ENCODE results near the gene CSMD2. TPM values are rescaled to one million over a fixed set of nuclear protein-coding genes. Genes with fewer than 3 reads are reported as not detected.

CSMD2 gene
- total RNA-seq, 1 experiment from 2014 or later: 2.8 TPM

- intact Hi-C loops (cut with micrococcal nuclease; ENCODE audit: unreplicated experiment): no loop called here
- CTCF ChIA-PET: interaction anchor here (0.6 kb wide), 1 partner anchor 16 kb away, joined by 5 read pairs; no protein-coding TSS in a partner anchor
- Histone ChIP-seq H3K27me3 (replicated peaks; ENCODE audit: insufficient read depth, low read depth, low read length, poor library complexity) (peaks cover 8% of the 10 kb centered on the region), H3K4me3 (ENCODE audit: low read depth, low read length, poor library complexity, severe bottlenecking) (no peak overlapping the region), H3K27ac (ENCODE audit: low read depth, low read length, poor library complexity, severe bottlenecking) (no peak overlapping the region), H3K36me3 (ENCODE audit: insufficient read depth, low read length, poor library complexity, severe bottlenecking) (no peaks in the 10 kb centered on the region), H3K4me1 (ENCODE audit: insufficient read depth, low read length, poor library complexity, severe bottlenecking) (no peaks in the 10 kb centered on the region), H3K9me3 (ENCODE audit: low read depth, low read length, poor library complexity, severe bottlenecking) (no peaks in the 10 kb centered on the region)
- BruUV-seq (replicated peaks): no TSS peak
- DNase-seq (ENCODE audit: low spot score): no peak
- POLR2A ChIA-PET (ENCODE audit: low non-redundant PET): no interaction called here
- TF ChIP-seq EZH2 (IDR thresholded peaks at IDR 0.05; ENCODE audit: borderline replicate concordance, low read depth, low read length, poor library complexity, severe bottlenecking) (no peak), CTCF (conservative IDR thresholded peaks at IDR 0.05; ENCODE audit: low read depth, low read length) (no peak)
These were observed 648.0 kb downstream of the CSMD2 start for GRCh38 chr1:33516891-33517567.

- CTCF ChIA-PET: no interaction called here
- POLR2A ChIA-PET (ENCODE audit: low non-redundant PET): no interaction called here
- Histone ChIP-seq H3K4me1 (ENCODE audit: insufficient read depth, low read length, poor library complexity, severe bottlenecking) (no peaks in the 10 kb centered on the region), H3K27me3 (replicated peaks; ENCODE audit: insufficient read depth, low read depth, low read length, poor library complexity) (peaks cover 8% of the 10 kb centered on the region), H3K27ac (ENCODE audit: low read depth, low read length, poor library complexity, severe bottlenecking) (no peak overlapping the region), H3K4me3 (ENCODE audit: low read depth, low read length, poor library complexity, severe bottlenecking) (no peak overlapping the region), H3K36me3 (ENCODE audit: insufficient read depth, low read length, poor library complexity, severe bottlenecking) (no peaks in the 10 kb centered on the region), H3K9me3 (ENCODE audit: low read depth, low read length, poor library complexity, severe bottlenecking) (no peaks in the 10 kb centered on the region)
- TF ChIP-seq CTCF (conservative IDR thresholded peaks at IDR 0.05; ENCODE audit: low read depth, low read length): no peak
- TF ChIP-seq EZH2 (IDR thresholded peaks at IDR 0.05; ENCODE audit: borderline replicate concordance, low read depth, low read length, poor library complexity, severe bottlenecking): no peak
- no peak for DNase-seq (ENCODE audit: low spot score)
- BruUV-seq (replicated peaks): no TSS peak
- intact Hi-C loops (cut with micrococcal nuclease; ENCODE audit: unreplicated experiment): no loop called here
These were observed 648.6 kb downstream of the CSMD2 start for GRCh38 chr1:33516428-33516827.

- ChIA-PET CTCF (no interaction called here), POLR2A (ENCODE audit: low non-redundant PET) (no interaction called here)
- Histone ChIP-seq H3K27me3 (replicated peaks; ENCODE audit: insufficient read depth, low read depth, low read length, poor library complexity) (peaks cover 8% of the 10 kb centered on the region), H3K9me3 (ENCODE audit: low read depth, low read length, poor library complexity, severe bottlenecking) (no peaks in the 10 kb centered on the region), H3K4me3 (ENCODE audit: low read depth, low read length, poor library complexity, severe bottlenecking) (no peak overlapping the region), H3K36me3 (ENCODE audit: insufficient read depth, low read length, poor library complexity, severe bottlenecking) (no peaks in the 10 kb centered on the region), H3K4me1 (ENCODE audit: insufficient read depth, low read length, poor library complexity, severe bottlenecking) (no peaks in the 10 kb centered on the region), H3K27ac (ENCODE audit: low read depth, low read length, poor library complexity, severe bottlenecking) (no peak overlapping the region)
- intact Hi-C loops (cut with micrococcal nuclease; ENCODE audit: unreplicated experiment): no loop called here
- no peak for TF ChIP-seq EZH2 (IDR thresholded peaks at IDR 0.05; ENCODE audit: borderline replicate concordance, low read depth, low read length, poor library complexity, severe bottlenecking)
- TF ChIP-seq CTCF (conservative IDR thresholded peaks at IDR 0.05; ENCODE audit: low read depth, low read length): no peak
- DNase-seq (ENCODE audit: low spot score): no peak
- no TSS peak for BruUV-seq (replicated peaks)
These were observed 649.4 kb downstream of the CSMD2 start for GRCh38 chr1:33515607-33516006.
